K562 treated with DMSO at 1 percent for 48 hours (cell line): Measurements from ENCODE around the gene ZNF394. TPM values are rescaled to one million over a fixed set of nuclear protein-coding genes. Genes with fewer than 3 reads are reported as not detected.

Source experiments
- total RNA-seq: library from RNA; unstranded; fragments of 300-600 nt; gene quantifications from 2 replicates; pipeline ENCODE4 v1.2.3, GENCODE V29; 2022; ENCODE audit warnings: low replicate concordance; ENCODE audit errors: extremely low read depth

The ZNF394 gene
- not detected in 2 replicates for total RNA-seq

DNA sequence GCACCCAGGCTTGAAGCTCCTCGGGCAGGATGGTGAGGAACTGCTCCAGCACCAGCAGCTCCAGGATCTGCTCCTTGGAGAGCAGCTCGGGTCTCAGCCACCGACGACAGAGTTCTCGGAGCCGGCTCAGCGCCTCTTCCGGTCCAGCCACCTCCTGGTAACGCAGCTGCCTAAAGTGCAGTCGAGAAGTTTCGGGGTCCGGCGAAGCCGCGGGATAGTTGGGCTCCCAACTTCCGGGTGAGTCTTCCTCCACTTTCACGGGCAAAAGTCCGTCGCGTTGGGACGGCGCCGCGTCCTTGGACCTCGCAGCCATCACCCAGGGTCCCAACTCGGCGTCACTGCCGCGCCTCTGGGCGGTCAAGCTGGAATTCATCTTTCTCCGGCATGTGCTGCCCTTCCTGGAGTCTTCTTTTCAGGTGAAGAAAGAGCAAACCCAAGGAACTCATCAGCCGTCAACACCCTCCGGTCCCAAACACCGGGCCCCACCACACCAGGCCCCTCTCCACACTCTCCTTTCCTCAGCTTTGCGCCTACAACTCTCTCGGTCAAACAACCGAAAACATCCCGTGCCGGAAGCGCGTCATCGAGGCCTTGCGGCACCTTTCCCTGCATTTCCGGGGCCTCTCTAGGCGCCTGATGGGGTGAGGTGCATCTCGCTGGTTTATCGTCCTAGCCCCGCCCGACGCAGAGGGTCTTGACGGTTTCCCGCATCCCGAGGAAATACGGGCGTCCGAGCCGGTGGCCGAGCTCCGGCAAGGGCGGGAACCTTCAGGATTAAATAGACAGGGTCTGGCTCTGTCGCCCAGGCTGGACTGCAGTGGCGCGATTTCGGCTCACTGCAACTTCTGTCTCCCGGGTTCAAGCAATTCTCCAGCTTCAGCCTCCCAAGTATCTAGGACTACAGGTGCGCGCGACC lies at the start of gene ZNF394:
Gene ZNF394 (minus strand): TSS at position 561 of the 916 bp plus-strand sequence. CDS start 188 bp downstream, at position 373.

DNA sequence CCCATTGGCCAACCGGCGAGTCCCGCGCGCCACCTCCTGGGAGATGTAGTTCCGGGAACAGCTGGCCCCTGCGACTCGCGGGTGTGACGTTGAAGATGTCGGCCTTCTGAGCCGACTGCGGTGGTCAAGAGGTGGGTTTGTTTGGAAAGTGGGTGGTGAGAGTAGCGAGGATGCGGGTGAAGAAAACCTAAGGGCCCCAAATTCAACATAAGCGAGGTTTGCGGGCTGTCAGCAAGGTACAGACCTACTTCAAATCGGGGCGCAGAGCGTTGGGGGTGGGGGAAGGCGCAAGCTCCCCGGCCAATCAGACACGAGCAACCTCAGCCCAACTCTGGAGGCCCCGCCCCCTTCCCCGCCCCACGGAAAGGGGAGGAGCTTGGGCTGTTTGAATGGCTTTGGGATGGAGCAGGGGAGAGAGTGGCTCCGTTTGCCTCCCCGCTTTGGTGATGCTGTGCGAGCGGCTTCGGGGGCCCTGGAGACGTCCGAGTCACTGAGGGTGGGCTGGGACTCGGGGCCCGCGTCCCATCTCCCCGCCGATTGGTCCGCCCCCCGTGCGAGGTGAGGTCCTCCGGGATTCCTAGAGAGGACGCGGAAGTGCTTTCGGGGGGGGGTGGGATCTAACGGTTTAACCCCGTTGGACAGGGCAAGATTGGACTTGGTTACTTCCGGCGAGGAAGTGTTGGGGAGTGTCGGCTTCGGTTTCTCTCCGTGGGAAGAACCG lies 4.7 kb upstream of the ZNF394 start, which contains the start of gene ZKSCAN5:
Gene ZKSCAN5 (plus strand): TSS at position 60 of the 721 bp plus-strand sequence. CDS start 1,383 bp downstream, outside the sequence.

DNA sequence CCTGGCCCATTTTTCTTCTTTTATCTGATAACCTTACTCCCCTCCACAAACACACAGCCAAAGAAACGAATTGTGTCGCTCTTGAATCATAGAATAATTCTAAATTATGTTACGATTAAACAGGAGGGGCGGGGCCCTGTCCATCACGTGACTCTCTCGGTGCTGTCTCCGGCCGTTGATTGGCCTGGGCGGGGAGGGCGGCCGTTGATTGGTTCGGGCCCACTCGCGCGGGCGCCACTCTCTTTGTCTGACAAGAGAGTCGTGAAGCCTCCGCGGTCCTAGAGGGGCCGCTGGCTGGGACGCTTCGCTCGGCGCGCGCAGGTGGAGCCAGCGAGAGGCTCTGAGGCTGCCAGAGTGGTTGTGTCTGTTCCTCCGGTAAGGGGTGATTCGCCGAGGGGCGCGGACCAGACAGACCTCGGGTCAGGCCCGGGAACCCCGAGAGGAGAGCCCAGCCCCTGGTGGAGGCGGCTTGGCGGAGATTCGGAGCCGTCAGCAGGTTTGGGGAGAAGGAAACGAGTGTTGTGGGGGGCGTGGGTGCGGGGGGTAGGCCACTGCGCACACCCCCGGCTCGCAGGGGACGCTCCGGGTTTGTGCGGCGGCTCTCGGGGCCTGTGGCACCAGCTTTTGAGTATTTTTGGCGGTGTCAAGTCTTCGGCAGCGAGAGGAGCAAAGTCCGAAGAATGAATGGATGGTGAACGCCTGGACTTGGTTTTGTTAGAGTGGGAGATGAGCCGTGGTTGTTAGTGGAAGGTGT lies 27.3 kb downstream of the ZNF394 start, which contains the start of gene ZNF789:
Gene ZNF789 (plus strand): TSS at position 330 of the 754 bp plus-strand sequence. CDS start 3,567 bp downstream, outside the sequence.

Other genes starting within 250 kb of the ZNF394 start
- gene MYH16, start 227.4 kb downstream of the ZNF394 start, total RNA-seq: not detected in 2 replicates
- not detected in 2 replicates for gene ARPC1A, start 174.4 kb downstream of the ZNF394 start, total RNA-seq
- gene ARPC1B, start 125.6 kb downstream of the ZNF394 start, total RNA-seq: 2,675 TPM in 1 of 2 replicates, not detected in the other
- not detected in 2 replicates for gene PDAP1, start 91.7 kb downstream of the ZNF394 start, total RNA-seq
- not detected in 2 replicates for gene BUD31, start 91.3 kb downstream of the ZNF394 start, total RNA-seq
- gene PTCD1, start 61.5 kb downstream of the ZNF394 start, total RNA-seq: not detected in 2 replicates
- gene CPSF4, start 61.3 kb downstream of the ZNF394 start, total RNA-seq: not detected in 2 replicates
- gene ATP5MF, start 34.1 kb downstream of the ZNF394 start, total RNA-seq: not detected in 2 replicates
- not detected in 2 replicates for gene ZNF789, start 27.4 kb downstream of the ZNF394 start, total RNA-seq
- gene ZKSCAN5, start 4.4 kb upstream of the ZNF394 start, total RNA-seq: not detected in 2 replicates
- gene FAM200A, start 51.8 kb upstream of the ZNF394 start, total RNA-seq: not detected in 2 replicates
- gene ZNF655, start 58.4 kb upstream of the ZNF394 start, total RNA-seq: not detected in 2 replicates
- not detected in 2 replicates for gene TMEM225B, start 98.0 kb upstream of the ZNF394 start, total RNA-seq
- not detected in 2 replicates for gene ZSCAN25, start 116.7 kb upstream of the ZNF394 start, total RNA-seq
- gene CYP3A5, start 179.7 kb upstream of the ZNF394 start, total RNA-seq: not detected in 2 replicates
- not detected in 2 replicates for gene CYP3A7, start 234.9 kb upstream of the ZNF394 start, total RNA-seq